ENCODE measurements around the gene SLC25A19.

DNA sequence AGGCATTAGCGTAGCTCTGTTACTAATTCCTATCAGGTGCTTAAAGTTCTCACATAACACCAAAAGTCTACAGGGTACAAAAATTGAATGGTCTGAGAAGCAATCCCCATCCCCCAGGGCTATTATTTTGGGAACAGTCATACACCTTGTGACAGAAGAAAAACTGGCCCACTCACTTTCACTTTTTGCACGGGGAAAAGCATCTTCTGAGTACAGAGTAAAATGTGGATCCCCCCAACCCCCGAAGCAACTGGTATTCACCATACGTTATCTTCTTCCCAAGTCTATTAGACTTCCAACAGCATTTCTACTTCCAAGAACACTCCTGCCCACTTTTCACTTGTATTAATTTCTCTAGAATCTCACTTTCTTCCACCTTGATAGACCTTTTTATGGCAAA lies 39.7 kb downstream of the SLC25A19 start:
- TF ChIP-seq, protein P1, sequence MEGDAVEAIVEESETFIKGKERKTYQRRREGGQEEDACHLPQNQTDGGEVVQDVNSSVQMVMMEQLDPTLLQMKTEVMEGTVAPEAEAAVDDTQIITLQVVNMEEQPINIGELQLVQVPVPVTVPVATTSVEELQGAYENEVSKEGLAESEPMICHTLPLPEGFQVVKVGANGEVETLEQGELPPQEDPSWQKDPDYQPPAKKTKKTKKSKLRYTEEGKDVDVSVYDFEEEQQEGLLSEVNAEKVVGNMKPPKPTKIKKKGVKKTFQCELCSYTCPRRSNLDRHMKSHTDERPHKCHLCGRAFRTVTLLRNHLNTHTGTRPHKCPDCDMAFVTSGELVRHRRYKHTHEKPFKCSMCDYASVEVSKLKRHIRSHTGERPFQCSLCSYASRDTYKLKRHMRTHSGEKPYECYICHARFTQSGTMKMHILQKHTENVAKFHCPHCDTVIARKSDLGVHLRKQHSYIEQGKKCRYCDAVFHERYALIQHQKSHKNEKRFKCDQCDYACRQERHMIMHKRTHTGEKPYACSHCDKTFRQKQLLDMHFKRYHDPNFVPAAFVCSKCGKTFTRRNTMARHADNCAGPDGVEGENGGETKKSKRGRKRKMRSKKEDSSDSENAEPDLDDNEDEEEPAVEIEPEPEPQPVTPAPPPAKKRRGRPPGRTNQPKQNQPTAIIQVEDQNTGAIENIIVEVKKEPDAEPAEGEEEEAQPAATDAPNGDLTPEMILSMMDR (conservative IDR thresholded peaks at IDR 0.05), result no peak
- no peak for TF ChIP-seq EZH2 (IDR thresholded peaks at IDR 0.05; ENCODE audit: low read depth)

Data from PC-9 (cell line).